Neuronal stem cell (in vitro differentiated cells): Measurements from ENCODE around the gene KIFC1.

ENCODE experiments used
- DNase-seq: peaks from one replicate; pipeline ENCODE4 v3.0.0-alpha.2; 2013; ENCODE audit warnings: low spot score
- H2AFZ ChIP-seq: one replicate; pipeline ENCODE4 v1.6.1; 2013; ENCODE audit warnings: mild to moderate bottlenecking, low read length, inconsistent platforms
- H2AK5ac ChIP-seq: 2 replicates; pipeline ENCODE4 v1.6.1; 2013; ENCODE audit warnings: low read depth, mild to moderate bottlenecking, inconsistent platforms, low read length, moderate library complexity, mixed read lengths
- H2BK120ac ChIP-seq: 2 replicates; pipeline ENCODE4 v1.6.1; 2013; ENCODE audit warnings: low read depth, mild to moderate bottlenecking, inconsistent platforms, low read length, moderate library complexity, mixed read lengths
- H2BK12ac ChIP-seq: one replicate; pipeline ENCODE4 v1.6.1; 2013; ENCODE audit warnings: low read length, inconsistent platforms
- H2BK15ac ChIP-seq: 2 replicates; pipeline ENCODE4 v1.6.1; 2013; ENCODE audit warnings: mild to moderate bottlenecking, low read length, inconsistent platforms, mixed read lengths
- H2BK5ac ChIP-seq: one replicate; pipeline ENCODE4 v1.6.1; 2013; ENCODE audit warnings: inconsistent platforms, mild to moderate bottlenecking, low read length, moderate library complexity
- H3K14ac ChIP-seq: one replicate; pipeline ENCODE4 v1.6.1; 2013; ENCODE audit warnings: low read length, inconsistent platforms
- H3K18ac ChIP-seq: 2 replicates; pipeline ENCODE4 v1.6.1; 2013; ENCODE audit warnings: low read length, inconsistent platforms
- H3K23ac ChIP-seq: 2 replicates; pipeline ENCODE4 v1.6.1; 2013; ENCODE audit warnings: low read depth, mild to moderate bottlenecking, mixed read lengths, low read length, inconsistent platforms; ENCODE audit not compliant: poor library complexity
- H3K27ac ChIP-seq: replicated peaks from 3 replicates; pipeline ENCODE4 v1.5.1; 2013; ENCODE audit warnings: low read length, inconsistent platforms
- H3K27me3 ChIP-seq, 3 experiments: 2 replicates each; pipeline ENCODE4 v1.6.1; 2013; ENCODE audit warnings: low read length in 3 of 3, mild to moderate bottlenecking in 2 of 3, inconsistent platforms in 1 of 3, low read depth in 1 of 3, mixed read lengths in 1 of 3, moderate library complexity in 1 of 3; ENCODE audit not compliant: control insufficient read depth in 3 of 3, insufficient read depth in 3 of 3
- H3K36me3 ChIP-seq, 2 donors: replicated peaks in 1 of 2; 2 replicates each; pipeline ENCODE4 v1.6.1; 2013; ENCODE audit warnings: low read length in 2 of 2; ENCODE audit not compliant: control insufficient read depth in 2 of 2, insufficient read depth in 2 of 2
- H3K4ac ChIP-seq: 2 replicates; pipeline ENCODE4 v1.6.1; 2013; ENCODE audit warnings: inconsistent platforms, mild to moderate bottlenecking, low read length, moderate library complexity
- H3K4me1 ChIP-seq, 2 donors: 1 replicate in 1 of 2; 2 replicates in 1 of 2; pipeline ENCODE4 v1.6.1; 2013; ENCODE audit warnings: low read length in 2 of 2, low read depth in 1 of 2; ENCODE audit not compliant: control insufficient read depth in 2 of 2, insufficient read depth in 1 of 2
- H3K4me2 ChIP-seq: one replicate; pipeline ENCODE4 v1.6.1; 2013; ENCODE audit warnings: mild to moderate bottlenecking, low read length, inconsistent platforms; ENCODE audit not compliant: insufficient read depth, poor library complexity, severe bottlenecking
- H3K4me3 ChIP-seq, 2 donors: 2 replicates each; pipeline ENCODE4 v1.5.1; 2013; ENCODE audit warnings: low read length in 2 of 2, mild to moderate bottlenecking in 2 of 2, inconsistent platforms in 1 of 2, moderate library complexity in 1 of 2
- H3K79me1 ChIP-seq: one replicate; pipeline ENCODE4 v1.6.1; 2013; ENCODE audit warnings: low read depth, mild to moderate bottlenecking, inconsistent platforms, low read length, moderate library complexity
- H3K9ac ChIP-seq: one replicate; pipeline ENCODE4 v1.6.1; 2013; ENCODE audit warnings: mild to moderate bottlenecking, low read depth, low read length, inconsistent platforms; ENCODE audit not compliant: poor library complexity
- H3K9me3 ChIP-seq, 2 donors: replicated peaks in 1 of 2; 2 replicates each; pipeline versions ENCODE3 to v1.6.1; 2013; ENCODE audit warnings: low read length in 2 of 2, mild to moderate bottlenecking in 2 of 2, inconsistent platforms in 1 of 2, low read depth in 1 of 2, mixed read lengths in 1 of 2, moderate library complexity in 1 of 2; ENCODE audit not compliant: control insufficient read depth in 2 of 2, insufficient read depth in 1 of 2
- H4K8ac ChIP-seq: one replicate; pipeline ENCODE4 v1.6.1; 2013; ENCODE audit warnings: low read depth, mild to moderate bottlenecking, inconsistent platforms, low read length, moderate library complexity
- H4K91ac ChIP-seq: one replicate; pipeline ENCODE4 v1.6.1; 2013; ENCODE audit warnings: low read length, low read depth, mild to moderate bottlenecking, inconsistent platforms; ENCODE audit not compliant: poor library complexity
- WGBS, 2 donors: extraction: QIAGEN DNeasy Blood & Tissue Kit; methylation state at CpG; one replicate each; pipeline ENCODE4 v1.1.7; 2013; ENCODE audit warnings: missing lambda C conversion rate in 2 of 2, mixed read lengths in 1 of 2; ENCODE audit not compliant: insufficient read length in 2 of 2, insufficient replicate concordance in 1 of 2; ENCODE audit errors: extremely low coverage in 2 of 2; 5-methylcytosine and 5-hydroxymethylcytosine counted together

Gene KIFC1

GRCh38 chr6:33446356-33446755 lies 54.7 kb downstream of the KIFC1 start:
- no peaks in the 10 kb centered on the region for H3K27me3 ChIP-seq
- H3K9me3 ChIP-seq = no peaks in the 10 kb centered on the region
- no peak overlapping the region for H2BK5ac ChIP-seq
- no peak overlapping the region for H4K8ac ChIP-seq
- no peak overlapping the region for H3K4ac ChIP-seq
- H2BK120ac ChIP-seq = no peak overlapping the region
- H3K4me3 ChIP-seq = no peak overlapping the region
- no peaks in the 10 kb centered on the region for H3K79me1 ChIP-seq
- no peaks in the 10 kb centered on the region for H3K4me1 ChIP-seq
- no peak overlapping the region for H3K4me2 ChIP-seq
- no peak overlapping the region for H2BK12ac ChIP-seq
- H3K9ac ChIP-seq = no peak overlapping the region
- no peak overlapping the region for H2BK15ac ChIP-seq
- peaks cover 73 to 96% of the 10 kb centered on the region in 2 donors for H3K36me3 ChIP-seq
- no peak for DNase-seq
- WGBS, 2 donors = no CpG with 5 or more reads among the region's 10 CpGs
- no peak overlapping the region for H3K27ac ChIP-seq
- H3K18ac ChIP-seq = no peak overlapping the region
- no peak overlapping the region for H2AK5ac ChIP-seq
- H2AFZ ChIP-seq = no peak overlapping the region
- no peak overlapping the region for H3K14ac ChIP-seq
- H3K23ac ChIP-seq = peak overlapping the region; percentile 23
- no peak overlapping the region for H4K91ac ChIP-seq

- no peak overlapping the region for H2AK5ac ChIP-seq
Observed at GRCh38 chr6:33450434-33450833, 58.8 kb downstream of the KIFC1 start.

GRCh38 chr6:33451606-33452005 lies 60.0 kb downstream of the KIFC1 start:
- Histone ChIP-seq H3K14ac (no peak overlapping the region), H2BK120ac (no peak overlapping the region), H2AFZ (no peak overlapping the region), H3K4me2 (no peak overlapping the region), H3K4me1 (peaks cover 6 to 11% of the 10 kb centered on the region in 2 donors), H3K4me3 (no peak overlapping the region), H2BK5ac (no peak overlapping the region), H4K8ac (no peak overlapping the region), H2BK15ac (no peak overlapping the region), H3K4ac (no peak overlapping the region), H3K36me3 (peaks cover 48 to 78% of the 10 kb centered on the region in 2 donors), H3K18ac (no peak overlapping the region), H2AK5ac (no peak overlapping the region), H3K23ac (no peak overlapping the region), H3K27ac (no peak overlapping the region), H3K9ac (no peak overlapping the region), H3K27me3 (no peaks in the 10 kb centered on the region), H3K9me3 (no peaks in the 10 kb centered on the region), H4K91ac (no peak overlapping the region), H2BK12ac (no peak overlapping the region), H3K79me1 (peaks cover 9% of the 10 kb centered on the region)
- DNase-seq = no peak
- WGBS, 2 donors = no CpG with 5 or more reads among the region's 15 CpGs

More at GRCh38 chr6:33450434-33450833, 58.8 kb downstream of the KIFC1 start:
- no CpG with 5 or more reads among the region's 3 CpGs for WGBS, 2 donors
- no peak overlapping the region for H2AFZ ChIP-seq
- no peak overlapping the region for H2BK15ac ChIP-seq
- no peak overlapping the region for H3K23ac ChIP-seq
- H3K4me3 ChIP-seq = no peak overlapping the region
- no peaks in the 10 kb centered on the region for H3K27me3 ChIP-seq
- no peak overlapping the region for H3K14ac ChIP-seq
- peaks cover 5% of the 10 kb centered on the region for H3K79me1 ChIP-seq
- no peak overlapping the region for H3K4ac ChIP-seq
- H4K8ac ChIP-seq = no peak overlapping the region
- H3K4me1 ChIP-seq = peaks cover 5 to 9% of the 10 kb centered on the region in 2 donors
- H4K91ac ChIP-seq = no peak overlapping the region
- no peak overlapping the region for H3K9ac ChIP-seq
- H3K18ac ChIP-seq = no peak overlapping the region
- H3K9me3 ChIP-seq = no peaks in the 10 kb centered on the region
- no peak overlapping the region for H2BK12ac ChIP-seq
- DNase-seq = no peak
- H2BK5ac ChIP-seq = no peak overlapping the region
- no peak overlapping the region for H3K27ac ChIP-seq
- H2BK120ac ChIP-seq = no peak overlapping the region
- H3K36me3 ChIP-seq = peaks cover 44 to 78% of the 10 kb centered on the region in 2 donors
- H3K4me2 ChIP-seq = no peak overlapping the region

GRCh38 chr6:33452496-33452895 lies 60.9 kb downstream of the KIFC1 start:
- no peak overlapping the region for H3K4ac ChIP-seq
- peaks cover 6 to 11% of the 10 kb centered on the region in 2 donors for H3K4me1 ChIP-seq
- H2AK5ac ChIP-seq = no peak overlapping the region
- H3K18ac ChIP-seq = no peak overlapping the region
- peaks cover 9% of the 10 kb centered on the region for H3K79me1 ChIP-seq
- DNase-seq = no peak
- H2BK5ac ChIP-seq = no peak overlapping the region
- H3K4me2 ChIP-seq = no peak overlapping the region
- H4K8ac ChIP-seq = no peak overlapping the region
- no peak overlapping the region for H2BK15ac ChIP-seq
- peaks cover 47 to 78% of the 10 kb centered on the region in 2 donors for H3K36me3 ChIP-seq
- H2BK120ac ChIP-seq = no peak overlapping the region
- H3K9me3 ChIP-seq = no peaks in the 10 kb centered on the region
- no peak overlapping the region for H3K23ac ChIP-seq
- H2AFZ ChIP-seq = no peak overlapping the region
- H2BK12ac ChIP-seq = no peak overlapping the region
- WGBS, 2 donors = no CpG with 5 or more reads among the region's 4 CpGs
- no peak overlapping the region for H3K9ac ChIP-seq
- H4K91ac ChIP-seq = no peak overlapping the region
- no peak overlapping the region for H3K4me3 ChIP-seq
- H3K27ac ChIP-seq = no peak overlapping the region
- no peaks in the 10 kb centered on the region for H3K27me3 ChIP-seq
- no peak overlapping the region for H3K14ac ChIP-seq
